Right ventricle myocardium superior (tissue), 1 donor: ENCODE data around the gene INSL3. TPM values are rescaled to one million over a fixed set of nuclear protein-coding genes. Genes with fewer than 3 reads are reported as not detected.
"Not testable (repeated sequence)": the region's sequence is repeated elsewhere in the genome, so short reads cannot be mapped to it uniquely, and the experiment has no call there.

Experiments
- ATAC-seq: fragments of 200-7000 bp; cut with Tn5 transposase; one replicate; pipeline ENCODE4 v1.9.1; 2020; ENCODE audit warnings: mild to moderate bottlenecking; ENCODE audit not compliant: poor library complexity
- DNase-seq: peaks from one replicate; pipeline ENCODE4 v3.0.0-alpha.2; 2020
- intact Hi-C: fragments of 100-400 bp; cut with DNase I; formaldehyde crosslinking; loops from one replicate; pipeline ENCODE4 v1.11.2; 2022
- total RNA-seq: library from RNA; stranded (reverse); fragmentation: NEBNext Ultra II Directional; extraction: Animal tissue kit (Norgen Biotek cat#: 25700); gene quantifications from one replicate; pipeline ENCODE4 v1.2.1, GENCODE V29; 2021
- donor health status: DM: no; HTN: yes; CAD: no; lungs with severe emphysema.

INSL3 gene
- total RNA-seq, 1 donor from 2014 or later: not detected

- intact Hi-C loops: no loop called here
- DNase-seq (no peak), ATAC-seq (peak; percentile 34)
Measured at GRCh38 chr19:17830567-17831418, 9.5 kb upstream of the INSL3 start.

DNA sequence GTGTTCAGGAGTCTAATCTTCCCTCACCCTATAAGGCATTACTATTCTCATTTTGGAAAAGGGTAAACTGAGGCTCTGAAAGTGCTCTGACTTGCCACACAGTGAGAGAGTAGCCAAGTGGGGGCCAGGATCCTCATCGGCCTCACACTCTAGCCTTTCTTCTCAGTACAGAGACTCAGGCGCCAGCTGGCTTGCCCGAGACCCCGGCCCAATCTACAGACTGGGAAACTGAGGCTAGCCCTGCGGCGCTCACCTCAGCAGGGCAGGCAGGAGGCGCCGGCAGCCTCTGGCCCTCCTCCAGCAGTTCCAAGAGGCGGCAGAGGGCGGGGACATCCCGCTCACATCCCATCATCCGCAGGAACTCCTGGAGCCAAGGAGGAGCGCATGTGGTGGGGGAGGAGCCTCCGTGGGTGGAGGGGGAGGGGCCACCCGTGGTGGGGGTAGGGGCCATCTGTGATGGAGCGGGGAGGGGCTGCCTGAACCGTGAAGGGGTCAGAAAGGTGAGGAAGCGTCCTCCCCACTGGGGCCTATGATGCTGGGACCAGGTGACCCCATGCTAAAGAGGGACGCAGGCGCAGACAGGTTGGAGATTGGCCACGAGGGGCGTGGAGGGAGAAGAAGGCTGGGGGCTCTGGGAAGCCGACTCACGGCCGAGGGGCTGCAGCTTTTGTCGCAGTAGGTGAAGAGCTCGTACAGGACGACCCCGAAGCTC lies 8.7 kb upstream of the INSL3 start:
- DNase-seq (no peak), ATAC-seq (no peak)
- intact Hi-C loops: no loop called here

DNA sequence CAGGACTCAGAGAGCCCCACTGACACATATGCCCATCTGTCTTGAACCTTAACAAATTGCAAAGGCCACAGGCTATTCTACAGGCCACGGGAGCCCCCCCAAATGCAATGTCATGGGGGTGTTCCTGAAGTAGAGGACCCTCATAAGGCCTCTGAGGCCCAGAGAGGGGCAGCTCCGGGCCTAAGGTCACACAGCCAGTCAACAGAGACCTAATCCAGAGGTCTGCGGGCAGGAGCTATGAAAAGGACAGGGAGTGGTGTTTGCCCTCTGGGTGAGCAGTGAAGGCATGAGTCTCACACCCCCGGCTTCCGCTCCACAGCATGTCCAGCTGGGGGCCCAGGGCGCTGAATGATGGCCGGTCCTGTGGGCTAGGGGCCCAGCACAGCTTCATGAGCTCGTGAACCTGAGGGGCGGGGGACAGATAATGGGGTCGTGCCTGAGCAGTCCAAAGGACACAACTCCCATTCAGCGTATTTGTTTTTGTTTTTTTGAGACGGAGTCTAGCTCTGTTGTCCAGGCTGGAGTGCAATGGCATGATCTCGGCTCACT lies 5.3 kb upstream of the INSL3 start:
- ATAC-seq (no peak), DNase-seq (no peak)
- intact Hi-C loops: no loop called here

DNA sequence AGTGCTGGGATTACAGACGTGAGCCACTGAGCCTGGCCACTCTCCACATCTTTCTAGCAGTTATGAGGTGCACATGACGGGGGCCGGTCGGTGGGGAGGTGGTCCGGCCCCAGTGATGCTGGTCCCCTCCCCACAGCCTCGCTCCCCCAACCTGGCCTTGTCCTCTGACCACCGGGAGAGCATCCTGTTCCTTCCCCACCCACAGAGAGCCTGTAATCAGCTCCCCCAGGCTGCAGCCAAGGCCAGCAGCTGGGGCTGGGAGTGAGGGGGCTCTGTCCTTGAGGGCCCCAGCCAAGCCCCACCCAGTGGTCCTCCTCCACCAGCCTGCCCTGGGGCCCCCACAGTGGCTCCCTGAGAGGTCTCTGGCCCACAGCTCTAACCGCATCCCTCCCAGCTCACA lies 3.0 kb upstream of the INSL3 start:
- DNase-seq (no peak), ATAC-seq (no peak)
- intact Hi-C loops: no loop called here

GRCh38 chr19:17817668-17818363 lies 3.5 kb downstream of the INSL3 start:
- ATAC-seq: no peak
- DNase-seq: no peak
- intact Hi-C loops: no loop called here

- intact Hi-C loops: no loop called here
- no peak for DNase-seq
- ATAC-seq: no peak
Measured at GRCh38 chr19:17812099-17812498, 9.2 kb downstream of the INSL3 start.

DNA sequence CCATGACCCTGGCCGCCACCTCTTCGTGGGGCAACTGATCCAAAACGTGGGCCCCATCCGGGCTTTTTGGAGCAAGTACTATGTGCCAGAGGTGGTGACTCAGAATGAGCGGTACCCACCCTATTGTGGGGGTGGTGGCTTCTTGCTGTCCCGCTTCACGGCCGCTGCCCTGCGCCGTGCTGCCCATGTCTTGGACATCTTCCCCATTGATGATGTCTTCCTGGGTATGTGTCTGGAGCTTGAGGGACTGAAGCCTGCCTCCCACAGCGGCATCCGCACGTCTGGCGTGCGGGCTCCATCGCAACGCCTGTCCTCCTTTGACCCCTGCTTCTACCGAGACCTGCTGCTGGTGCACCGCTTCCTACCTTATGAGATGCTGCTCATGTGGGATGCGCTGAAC lies 9.6 kb downstream of the INSL3 start:
- DNase-seq (no peak), ATAC-seq (no peak)
- intact Hi-C loops: no loop called here

DNA sequence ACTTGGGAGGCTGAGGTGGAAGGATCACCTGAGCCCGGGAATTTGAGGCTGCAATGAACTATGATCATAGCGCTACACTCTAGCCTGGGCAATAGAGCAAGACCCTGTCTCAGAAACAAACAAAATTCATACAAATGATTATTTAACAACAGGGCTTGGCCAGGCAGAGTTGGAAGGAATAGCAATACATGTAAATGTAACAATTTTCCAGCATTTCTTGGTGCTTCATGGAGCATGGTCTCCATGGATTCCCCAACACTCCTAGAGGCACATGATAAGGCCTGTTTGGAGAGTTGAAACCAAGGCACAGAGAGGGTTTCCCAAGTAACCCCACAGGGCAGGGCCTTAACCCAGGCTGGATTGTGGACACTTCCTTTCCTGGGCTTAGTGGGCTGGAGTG lies 10.2 kb downstream of the INSL3 start:
- ATAC-seq: no peak
- intact Hi-C loops: no loop called here
- DNase-seq: no peak

DNA sequence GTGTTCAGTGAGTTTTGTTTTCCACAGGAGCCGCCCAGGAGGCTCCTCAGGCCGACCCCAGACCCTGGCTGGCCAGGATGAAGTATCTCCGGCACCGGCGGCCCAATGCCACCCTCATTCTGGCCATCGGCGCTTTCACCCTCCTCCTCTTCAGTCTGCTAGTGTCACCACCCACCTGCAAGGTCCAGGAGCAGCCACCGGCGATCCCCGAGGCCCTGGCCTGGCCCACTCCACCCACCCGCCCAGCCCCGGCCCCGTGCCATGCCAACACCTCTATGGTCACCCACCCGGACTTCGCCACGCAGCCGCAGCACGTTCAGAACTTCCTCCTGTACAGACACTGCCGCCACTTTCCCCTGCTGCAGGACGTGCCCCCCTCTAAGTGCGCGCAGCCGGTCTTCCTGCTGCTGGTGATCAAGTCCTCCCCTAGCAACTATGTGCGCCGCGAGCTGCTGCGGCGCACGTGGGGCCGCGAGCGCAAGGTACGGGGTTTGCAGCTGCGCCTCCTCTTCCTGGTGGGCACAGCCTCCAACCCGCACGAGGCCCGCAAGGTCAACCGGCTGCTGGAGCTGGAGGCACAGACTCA lies 13.5 kb downstream of the INSL3 start:
- intact Hi-C loops: no loop called here
- ATAC-seq (no peak), DNase-seq (no peak)

- intact Hi-C loops: no loop called here
- no peak for ATAC-seq
Measured at GRCh38 chr19:17806945-17807344, 14.4 kb downstream of the INSL3 start.

DNA sequence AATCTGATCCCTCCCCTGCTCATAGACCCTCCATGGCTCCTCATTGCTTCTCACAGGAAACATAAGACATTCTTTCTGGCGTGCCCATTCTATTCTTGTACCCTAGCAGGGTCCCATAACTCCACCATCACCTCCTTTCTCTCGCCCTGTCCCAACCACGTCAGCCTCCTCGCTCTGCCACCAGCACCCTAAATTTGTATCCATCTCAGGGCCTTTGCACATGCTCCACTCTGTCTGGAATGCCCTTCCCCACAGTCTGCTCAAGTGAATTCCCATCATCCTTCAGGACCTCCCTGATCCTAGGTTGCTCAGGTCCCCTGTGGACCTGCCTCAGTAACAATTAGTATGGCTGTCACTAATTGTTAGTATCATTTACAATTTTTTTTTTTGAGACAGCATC lies 15.9 kb downstream of the INSL3 start:
- DNase-seq: no peak
- intact Hi-C loops: no loop called here
- ATAC-seq: no peak

More at GRCh38 chr19:17806945-17807344, 14.4 kb downstream of the INSL3 start:
- no peak for DNase-seq

GRCh38 chr19:17803264-17803896 lies 17.9 kb downstream of the INSL3 start:
- intact Hi-C loops: no loop called here
- DNase-seq (no peak), ATAC-seq (peak; percentile 36)

GRCh38 chr19:17802137-17802858 lies 19.0 kb downstream of the INSL3 start:
- intact Hi-C loops: no loop called here
- no peak for DNase-seq
- no peak for ATAC-seq

DNA sequence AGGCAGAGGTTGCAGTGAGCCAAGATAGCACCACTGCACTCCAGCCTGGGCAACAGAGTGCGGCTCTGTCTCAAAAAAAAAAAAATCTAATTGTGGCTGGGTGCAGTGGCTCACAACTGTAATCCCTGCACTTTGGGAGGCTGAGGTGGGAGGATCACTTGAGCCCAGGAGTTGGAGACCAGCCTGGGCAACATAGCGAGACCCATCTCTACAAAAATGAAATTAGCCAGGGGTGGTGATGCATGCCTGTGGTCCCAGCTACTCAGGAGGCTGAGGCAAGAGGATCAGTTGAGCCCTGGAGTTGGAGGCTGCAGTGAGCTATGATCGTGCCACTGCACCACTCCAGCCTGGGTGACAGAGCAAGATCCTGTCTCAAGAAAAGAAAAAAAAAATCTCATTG lies 22.7 kb downstream of the INSL3 start:
- ATAC-seq, intact Hi-C loops, DNase-seq: not testable (repeated sequence)

DNA sequence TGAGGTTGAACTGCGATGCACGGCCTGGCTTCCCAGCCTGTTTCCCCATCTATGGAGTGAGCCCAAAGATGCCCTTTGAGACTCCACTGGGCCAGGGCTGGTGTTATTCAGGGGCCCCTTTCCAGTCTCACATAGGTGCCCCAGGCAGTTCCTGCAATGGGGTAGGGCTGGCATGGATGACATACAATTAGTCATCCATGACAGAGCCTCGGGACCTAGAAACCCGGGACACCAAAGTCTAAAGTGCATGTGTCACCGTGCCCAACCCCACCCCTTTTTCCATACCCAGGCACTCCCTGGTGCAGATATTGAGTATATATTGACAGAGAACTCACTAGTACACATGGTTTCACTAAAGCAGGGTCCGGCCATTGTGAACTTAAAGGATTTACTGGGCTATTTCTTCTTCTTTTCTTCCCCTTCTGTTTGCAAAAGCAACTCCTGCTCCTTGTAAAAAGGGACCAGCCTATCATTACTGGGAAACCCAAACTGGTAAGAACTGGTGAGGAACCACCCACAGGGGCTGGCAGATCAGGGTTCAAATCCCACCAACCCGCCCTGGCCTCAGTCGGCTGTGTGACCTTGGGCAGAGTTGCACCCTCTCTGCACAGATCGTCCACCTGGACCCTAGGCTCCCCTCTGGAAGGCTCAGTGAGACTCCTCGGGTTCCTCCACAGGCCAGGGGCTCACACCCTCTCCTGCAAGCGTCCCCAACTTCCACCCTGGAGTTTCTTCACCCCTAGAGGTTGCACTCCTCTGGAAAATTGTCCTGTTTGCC lies 23.7 kb downstream of the INSL3 start:
- DNase-seq: no peak
- intact Hi-C loops: no loop called here
- no peak for ATAC-seq

- ATAC-seq (no peak), DNase-seq (no peak)
- intact Hi-C loops: no loop called here
Measured at GRCh38 chr19:17796838-17797423, 24.4 kb downstream of the INSL3 start.
